Measurements from ENCODE around the gene GPR143. TPM values are rescaled to one million over a fixed set of nuclear protein-coding genes. Genes with fewer than 3 reads are reported as not detected.

The GPR143 gene
- polyA plus RNA-seq, 1 donor, result 0.48 TPM

Other genes with a start within 250 kb of the GPR143 start
- 1.2 TPM for gene SHROOM2, start 20.6 kb upstream of the GPR143 start, polyA plus RNA-seq (ENCODE audit: insufficient read length)
- gene CLDN34, start 201.5 kb upstream of the GPR143 start, polyA plus RNA-seq (ENCODE audit: insufficient read length), result not detected

All from hindlimb muscle (tissue), 1 donor.